Activated CD8-positive, alpha-beta memory T cell treated with anti-CD3 and anti-CD28 coated beads, Interleukin-2, amount 10 ng/mL, durations not matched to agents 7 days and 5 days (primary cell): ENCODE measurements around the gene TAF4. TPM values are rescaled to one million over a fixed set of nuclear protein-coding genes. Genes with fewer than 3 reads are reported as not detected.
"Not testable (repeated sequence)": the region's sequence is repeated elsewhere in the genome, so short reads cannot be mapped to it uniquely, and the experiment has no call there.

Experiments
- ATAC-seq: fragments of 150-1000 bp; cut with Tn5 transposase; one replicate; pipeline ENCODE4 v1.10.0; 2021; ENCODE audit warnings: moderate library complexity
- CTCF ChIA-PET: fragments of 350-600 bp; sonication (Branson Sonifier 250); formaldehyde crosslinking; loops from one replicate; lab custom pipeline; 2021; ENCODE audit warnings: antibody characterized with exemption; lab: Charles Lee
- DNase-seq: peaks from one replicate; pipeline ENCODE4 v3.0.0-alpha.2; 2020
- H3K27ac Mint-ChIP-seq: one replicate; pipeline ENCODE4 v1.8.0; 2021; ENCODE audit warnings: mild to moderate bottlenecking, mixed read lengths
- H3K27me3 Mint-ChIP-seq: one replicate; pipeline ENCODE4 v1.8.0; 2021; ENCODE audit warnings: mixed read lengths
- H3K36me3 Mint-ChIP-seq: one replicate; pipeline ENCODE4 v1.8.0; 2021; ENCODE audit warnings: mild to moderate bottlenecking, mixed read lengths
- H3K4me1 Mint-ChIP-seq: one replicate; pipeline ENCODE4 v1.8.0; 2021; ENCODE audit warnings: mixed read lengths
- H3K4me3 Mint-ChIP-seq: one replicate; pipeline ENCODE4 v1.8.0; 2021; ENCODE audit warnings: mild to moderate bottlenecking, moderate library complexity, mixed read lengths
- H3K9me3 Mint-ChIP-seq: one replicate; pipeline ENCODE4 v1.8.0; 2022; ENCODE audit warnings: low read depth, mixed read lengths
- total RNA-seq, 2 experiments: library from RNA; stranded (reverse); gene quantifications; one replicate each; pipeline ENCODE4 v1.2.3, GENCODE V29; 2021

Gene TAF4
- total RNA-seq, 2 experiments from 2014 or later = 21.1 to 24.2 TPM

DNA sequence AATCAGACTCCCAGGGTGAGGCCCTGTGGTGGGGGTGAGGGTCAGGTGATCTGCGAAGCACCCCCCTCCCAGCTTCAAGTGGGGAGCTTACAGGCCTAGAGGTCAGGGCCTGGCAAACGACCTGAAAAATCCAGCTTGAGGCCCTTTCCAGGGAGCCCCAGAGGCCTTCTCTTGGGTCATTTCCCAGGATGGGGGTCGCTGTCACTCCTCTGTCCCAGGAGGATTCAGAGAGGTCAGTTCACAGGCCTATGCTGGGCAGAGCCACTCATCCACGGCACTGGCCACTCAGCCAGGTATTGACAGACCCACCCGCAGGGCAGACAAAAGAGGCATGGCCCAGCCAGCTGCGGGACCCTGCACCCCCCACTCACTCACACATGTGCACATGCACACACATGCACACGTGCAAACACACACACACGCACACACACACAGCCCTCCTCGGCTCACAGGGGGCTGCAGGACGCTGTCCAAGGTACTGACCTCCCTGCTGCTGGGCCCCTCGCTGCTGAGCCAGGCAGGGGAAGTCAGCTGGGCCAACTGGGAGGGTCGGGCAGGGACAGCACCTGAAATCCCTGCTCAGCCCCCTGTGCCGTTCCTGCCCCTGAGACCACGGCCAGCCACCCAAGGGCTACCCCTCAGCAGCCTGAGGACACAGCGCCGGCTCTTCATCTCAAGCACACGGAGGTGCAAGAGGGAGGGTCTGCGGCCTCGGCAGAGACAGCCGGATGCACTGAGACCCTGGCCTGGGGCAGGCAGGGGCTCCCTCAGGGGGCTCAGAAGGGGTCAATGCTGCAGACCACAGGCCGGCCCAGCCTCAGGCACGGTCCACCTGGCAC, 113.8 kb downstream of the TAF4 start:
- Mint-ChIP-seq H3K27me3 (peaks cover 17% of the 10 kb centered on the region), H3K9me3 (no peaks in the 10 kb centered on the region), H3K4me1 (no peaks in the 10 kb centered on the region), H3K36me3 (no peaks in the 10 kb centered on the region), H3K4me3 (no peak overlapping the region), H3K27ac (no peak overlapping the region)
- no peak for DNase-seq
- ATAC-seq = no peak
- CTCF ChIA-PET = no interaction called here

DNA sequence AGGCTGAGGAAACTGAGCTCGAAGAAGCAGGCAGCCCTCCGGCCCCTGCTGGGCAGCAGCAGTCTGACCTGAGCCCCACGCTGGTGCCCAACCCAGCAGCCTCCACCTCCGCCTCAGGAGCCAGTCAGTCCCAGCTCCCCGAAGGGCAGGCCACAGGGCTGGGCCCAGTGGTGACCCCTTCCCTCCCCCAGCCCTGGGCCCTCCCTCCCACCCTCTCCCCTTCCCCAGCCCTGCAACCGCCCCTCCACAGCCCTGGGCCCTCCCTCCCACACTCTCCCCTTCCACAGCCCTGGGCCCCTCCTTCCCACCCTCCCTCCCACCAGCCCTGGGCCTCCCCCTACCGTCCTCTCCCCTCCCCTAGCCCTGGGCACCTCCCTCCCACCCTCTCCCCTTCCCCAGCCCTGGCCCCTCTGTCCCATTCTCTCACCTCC, 115.0 kb downstream of the TAF4 start:
- Mint-ChIP-seq H3K27me3 (peaks cover 13% of the 10 kb centered on the region), H3K27ac (no peak overlapping the region), H3K9me3 (no peaks in the 10 kb centered on the region), H3K4me3 (no peak overlapping the region), H3K36me3 (no peaks in the 10 kb centered on the region), H3K4me1 (no peaks in the 10 kb centered on the region)
- no peak for ATAC-seq
- DNase-seq = no peak
- CTCF ChIA-PET = no interaction called here

DNA sequence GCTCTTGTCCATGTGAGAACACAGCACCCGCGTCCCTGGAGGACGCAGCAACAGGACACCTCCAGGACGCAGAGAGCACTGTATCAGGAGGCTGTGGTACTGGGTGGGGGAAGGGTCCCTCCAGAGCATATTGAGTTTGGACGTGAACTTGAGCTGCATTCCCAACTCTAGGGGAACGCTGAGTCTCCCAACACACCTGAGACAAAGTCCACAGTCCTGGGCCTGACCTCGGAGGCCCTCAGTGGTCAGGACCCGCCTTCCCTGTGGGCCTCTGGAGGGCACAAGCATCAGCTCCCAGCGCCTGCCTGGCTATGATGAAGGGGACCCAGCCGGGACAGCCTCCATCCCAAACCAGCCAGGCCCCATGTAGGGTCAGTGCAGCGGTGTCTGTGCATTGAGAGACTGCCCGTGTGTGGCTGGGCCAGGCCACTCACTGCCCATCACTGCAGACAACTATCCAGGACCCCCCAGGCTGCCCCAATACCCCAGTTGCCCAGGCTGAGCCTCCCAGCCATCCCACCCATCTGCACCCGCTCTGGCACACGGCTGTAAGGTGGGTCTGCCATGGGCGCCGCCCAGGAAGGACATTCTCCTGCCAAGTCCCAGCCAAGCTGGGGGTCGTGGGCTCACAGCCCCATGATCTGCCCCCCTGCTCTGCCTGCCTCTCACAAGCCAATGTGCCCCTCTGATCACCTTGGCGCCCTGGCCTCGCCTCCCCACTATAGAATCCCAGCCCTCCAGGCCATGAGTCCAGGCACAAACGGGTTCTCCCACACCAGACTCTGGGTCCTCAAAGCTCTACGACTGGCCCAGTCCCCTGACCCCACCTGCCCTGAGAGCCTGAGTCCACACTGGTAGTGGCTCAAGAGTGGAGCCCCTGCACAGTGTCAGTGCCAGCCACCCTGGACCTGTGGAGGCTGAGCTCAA, 115.7 kb downstream of the TAF4 start:
- Mint-ChIP-seq H3K27me3 (peaks cover 6% of the 10 kb centered on the region), H3K4me3 (no peak overlapping the region), H3K27ac (no peak overlapping the region), H3K4me1 (no peaks in the 10 kb centered on the region), H3K36me3 (no peaks in the 10 kb centered on the region), H3K9me3 (no peaks in the 10 kb centered on the region)
- DNase-seq (no peak), ATAC-seq (no peak)
- CTCF ChIA-PET = no interaction called here

DNA sequence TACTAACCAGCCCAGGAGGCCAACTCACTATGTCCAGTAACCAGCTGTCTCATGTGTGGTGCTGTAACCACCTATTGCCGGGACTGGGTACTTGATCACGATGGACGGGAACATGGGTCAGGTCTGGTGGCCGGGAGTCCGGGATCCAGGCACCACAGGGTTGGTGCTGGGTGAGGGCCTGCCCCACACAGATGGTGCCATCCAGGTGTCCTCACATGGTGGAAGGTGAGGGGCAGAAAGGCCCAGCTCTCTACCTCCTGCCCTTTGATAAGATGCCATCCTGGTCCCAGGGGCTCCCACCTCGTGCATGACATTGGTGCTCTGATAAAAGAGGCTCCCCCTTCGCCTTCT, 116.3 kb downstream of the TAF4 start:
- Mint-ChIP-seq H3K4me1 (no peaks in the 10 kb centered on the region), H3K36me3 (no peaks in the 10 kb centered on the region), H3K9me3 (no peaks in the 10 kb centered on the region), H3K4me3 (no peak overlapping the region), H3K27me3 (no peaks in the 10 kb centered on the region), H3K27ac (no peak overlapping the region)
- CTCF ChIA-PET = no interaction called here
- DNase-seq (no peak), ATAC-seq (no peak)

DNA sequence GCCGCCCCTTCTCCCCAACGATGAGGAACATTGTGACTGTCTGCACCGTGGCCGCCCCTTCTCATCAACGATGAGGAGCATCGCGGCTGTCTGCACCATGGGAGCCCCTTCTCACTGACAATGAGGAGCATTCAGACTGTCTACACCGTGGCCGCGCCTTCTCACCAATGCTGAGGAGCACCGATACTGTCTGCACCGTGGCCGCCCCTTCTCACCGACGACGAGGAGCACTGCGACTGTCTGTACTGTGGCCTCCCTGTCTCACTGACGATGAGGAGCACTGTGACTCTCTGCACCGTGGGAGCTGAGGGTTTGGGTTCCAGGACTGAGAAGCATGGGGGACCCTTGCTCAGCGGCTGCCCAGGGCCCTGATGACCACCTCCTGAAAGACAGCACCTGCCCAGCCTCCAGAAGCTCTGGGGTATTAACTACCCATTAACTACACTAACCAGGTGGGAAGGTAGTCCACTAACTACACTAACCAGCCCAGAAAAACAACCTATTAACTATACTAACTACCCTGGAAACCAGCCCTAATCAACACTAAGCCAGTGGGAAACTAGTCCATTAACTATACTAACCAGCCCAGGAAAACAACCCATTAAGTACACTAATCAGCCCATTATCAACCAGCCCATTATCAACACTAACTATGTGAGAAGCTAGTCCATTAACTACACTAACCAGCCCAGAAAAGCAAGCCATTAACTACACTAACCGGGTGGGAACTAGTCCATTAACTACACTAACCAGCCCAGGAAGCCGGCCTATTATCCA, 116.9 kb downstream of the TAF4 start:
- CTCF ChIA-PET = no interaction called here
- no peak for ATAC-seq

DNA sequence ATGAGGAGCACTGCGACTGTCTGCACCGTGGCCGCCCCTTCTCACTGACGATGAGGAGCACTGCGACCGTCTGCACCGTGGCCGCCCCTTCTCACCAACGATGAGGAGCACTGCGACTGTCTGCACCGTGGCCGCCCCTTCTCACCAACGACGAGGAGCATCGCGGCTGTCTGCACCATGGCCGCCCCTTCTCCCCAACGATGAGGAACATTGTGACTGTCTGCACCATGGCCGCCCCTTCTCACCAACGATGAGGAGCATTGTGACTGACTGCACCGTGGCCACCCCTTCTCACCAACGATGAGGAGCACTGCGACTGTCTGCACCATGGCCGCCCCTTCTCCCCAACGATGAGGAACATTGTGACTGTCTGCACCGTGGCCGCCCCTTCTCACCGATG, 117.6 kb downstream of the TAF4 start:
- H3K27ac Mint-ChIP-seq, H3K27me3 Mint-ChIP-seq, CTCF ChIA-PET, H3K9me3 Mint-ChIP-seq, DNase-seq, H3K4me1 Mint-ChIP-seq, H3K4me3 Mint-ChIP-seq, ATAC-seq, H3K36me3 Mint-ChIP-seq: not testable (repeated sequence)

More for the DNA sequence above, 116.9 kb downstream of the TAF4 start:
- no peaks in the 10 kb centered on the region for H3K9me3 Mint-ChIP-seq
- H3K4me3 Mint-ChIP-seq = no peak overlapping the region
- no peak for DNase-seq
- no peaks in the 10 kb centered on the region for H3K36me3 Mint-ChIP-seq
- no peaks in the 10 kb centered on the region for H3K4me1 Mint-ChIP-seq
- no peak overlapping the region for H3K27ac Mint-ChIP-seq
- H3K27me3 Mint-ChIP-seq = no peaks in the 10 kb centered on the region

DNA sequence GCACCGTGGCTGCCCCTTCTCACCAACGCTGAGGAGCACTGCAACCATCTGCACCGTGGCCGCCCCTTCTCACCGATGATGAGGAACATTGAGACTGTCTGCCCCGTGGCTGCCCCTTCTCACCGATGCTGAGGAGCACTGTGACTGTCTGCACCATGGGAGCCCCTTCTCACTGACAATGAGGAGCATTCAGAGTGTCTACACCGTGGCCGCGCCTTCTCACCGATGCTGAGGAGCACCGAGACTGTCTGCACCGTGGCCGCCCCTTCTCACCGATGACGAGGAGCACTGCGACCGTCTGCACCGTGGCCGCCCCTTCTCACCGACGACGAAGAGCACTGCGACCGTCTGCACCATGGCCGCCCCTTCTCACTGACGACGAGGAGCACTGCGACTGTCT, 120.2 kb downstream of the TAF4 start:
- CTCF ChIA-PET, H3K4me1 Mint-ChIP-seq, H3K27me3 Mint-ChIP-seq, H3K36me3 Mint-ChIP-seq, H3K9me3 Mint-ChIP-seq, DNase-seq, ATAC-seq, H3K4me3 Mint-ChIP-seq, H3K27ac Mint-ChIP-seq: not testable (repeated sequence)

DNA sequence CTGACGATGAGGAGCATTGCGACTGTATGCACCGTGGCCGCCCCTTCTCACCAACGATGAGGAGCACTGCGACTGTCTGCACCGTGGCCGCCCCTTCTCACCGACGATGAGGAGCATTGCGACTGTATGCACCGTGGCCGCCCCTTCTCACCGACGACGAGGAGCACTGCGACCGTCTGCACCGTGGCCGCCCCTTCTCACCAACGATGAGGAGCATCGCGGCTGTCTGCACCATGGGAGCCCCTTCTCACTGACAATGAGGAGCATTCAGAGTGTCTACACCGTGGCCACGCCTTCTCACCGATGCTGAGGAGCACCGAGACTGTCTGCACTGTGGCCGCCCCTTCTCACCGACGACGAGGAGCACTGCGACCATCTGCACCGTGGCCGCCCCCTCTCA, 120.7 kb downstream of the TAF4 start:
- ATAC-seq, H3K27ac Mint-ChIP-seq, CTCF ChIA-PET, H3K4me1 Mint-ChIP-seq, H3K27me3 Mint-ChIP-seq, H3K36me3 Mint-ChIP-seq, H3K4me3 Mint-ChIP-seq, H3K9me3 Mint-ChIP-seq, DNase-seq: not testable (repeated sequence)

DNA sequence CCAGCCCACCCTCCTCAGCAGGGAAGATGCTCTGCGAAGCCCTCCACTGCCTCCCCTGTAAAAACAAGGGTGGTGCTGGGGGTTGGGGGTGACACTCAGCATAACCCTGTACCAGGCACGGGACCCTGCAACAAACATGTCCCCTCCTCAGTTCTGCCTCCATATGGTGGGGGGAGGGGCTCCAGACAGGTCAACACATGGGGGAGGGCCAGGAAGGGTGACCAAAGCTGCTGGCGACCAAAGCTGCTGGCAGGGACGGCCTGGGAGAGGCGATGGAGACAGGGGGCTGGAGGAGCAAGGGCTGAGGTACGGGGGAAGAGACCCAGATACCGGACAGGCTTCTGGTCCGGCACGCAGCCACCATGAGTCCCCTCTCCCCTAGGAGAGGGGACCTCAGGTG, 123.2 kb downstream of the TAF4 start:
- Mint-ChIP-seq H3K4me3 (no peak overlapping the region), H3K27me3 (no peaks in the 10 kb centered on the region), H3K4me1 (no peaks in the 10 kb centered on the region), H3K9me3 (no peaks in the 10 kb centered on the region), H3K36me3 (no peaks in the 10 kb centered on the region), H3K27ac (no peak overlapping the region)
- CTCF ChIA-PET = no interaction called here
- ATAC-seq (no peak), DNase-seq (no peak)

DNA sequence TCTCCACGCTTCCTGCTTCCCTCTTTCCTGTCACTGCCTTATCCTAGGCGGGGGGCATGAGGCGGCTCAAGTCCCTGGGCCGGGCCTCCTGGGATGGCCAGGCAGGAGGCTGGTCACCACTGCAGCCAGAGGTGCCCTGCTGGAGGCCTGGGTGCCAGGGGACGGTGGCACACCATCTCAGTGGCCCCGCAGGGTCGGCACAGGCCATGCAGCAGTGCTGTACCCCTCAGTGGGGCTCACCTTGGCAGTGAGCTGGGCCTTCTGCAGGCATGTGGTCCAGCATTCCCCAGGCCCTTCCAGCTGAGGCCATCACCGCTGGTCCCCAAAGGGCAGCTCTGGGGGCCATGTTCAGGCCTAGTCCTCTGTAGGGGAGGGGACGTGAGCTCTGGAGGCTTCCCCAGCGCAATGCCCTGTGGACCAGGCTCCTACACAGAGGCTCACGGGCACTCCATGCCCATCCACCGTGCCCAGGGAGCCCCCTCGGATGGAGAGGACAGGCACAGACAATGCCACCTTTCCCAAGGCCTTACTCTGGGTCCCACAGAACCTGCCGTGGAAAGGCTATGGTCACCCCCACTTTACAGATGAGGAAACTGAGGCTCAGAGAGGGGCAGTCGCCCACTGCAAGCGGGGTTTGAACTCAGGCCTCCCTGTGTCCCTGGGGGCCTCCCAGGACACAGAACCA, 123.8 kb downstream of the TAF4 start:
- H3K4me1 Mint-ChIP-seq = no peaks in the 10 kb centered on the region
- H3K36me3 Mint-ChIP-seq = no peaks in the 10 kb centered on the region
- H3K4me3 Mint-ChIP-seq = no peak overlapping the region
- H3K27me3 Mint-ChIP-seq = no peaks in the 10 kb centered on the region
- H3K27ac Mint-ChIP-seq = no peak overlapping the region
- no peaks in the 10 kb centered on the region for H3K9me3 Mint-ChIP-seq
- DNase-seq (no peak), ATAC-seq (no peak)
- CTCF ChIA-PET = no interaction called here

DNA sequence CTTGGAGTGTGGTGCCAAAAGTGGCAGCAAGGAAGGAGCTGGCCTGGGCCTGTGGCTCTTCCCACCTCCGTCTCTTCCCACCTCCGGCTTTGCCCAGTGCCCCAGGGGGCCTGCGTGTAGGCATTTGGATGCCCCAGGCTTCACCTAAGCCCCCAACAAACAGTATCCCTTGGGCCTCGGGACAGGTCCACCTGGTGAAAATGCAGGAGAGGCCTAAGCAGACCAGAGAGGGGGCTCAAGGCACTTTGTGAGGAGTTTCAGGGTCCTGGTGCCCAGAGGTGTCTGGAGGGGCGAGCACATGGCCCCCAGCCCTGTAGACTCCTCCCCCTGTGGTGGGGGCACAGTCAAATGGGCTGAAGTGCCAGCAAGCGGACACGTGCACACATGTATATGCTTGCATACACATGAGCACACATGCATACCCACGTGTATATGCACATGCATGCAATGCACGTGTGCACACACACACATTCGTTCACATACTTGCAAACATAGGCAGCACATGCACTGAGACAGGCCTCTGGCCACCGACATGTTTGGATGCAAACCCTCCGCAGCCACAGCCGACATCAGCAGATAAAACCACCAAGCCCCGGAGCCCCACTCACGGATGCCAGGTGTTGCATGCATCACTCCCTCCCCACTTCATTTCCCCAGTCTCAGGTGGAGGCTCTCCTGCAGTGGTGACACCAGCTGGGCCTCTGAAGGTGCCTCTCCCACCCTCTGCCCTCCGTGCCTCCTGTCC, 124.5 kb downstream of the TAF4 start:
- no peaks in the 10 kb centered on the region for H3K9me3 Mint-ChIP-seq
- DNase-seq (no peak), ATAC-seq (no peak)
- no peaks in the 10 kb centered on the region for H3K27me3 Mint-ChIP-seq
- CTCF ChIA-PET = no interaction called here
- no peaks in the 10 kb centered on the region for H3K4me1 Mint-ChIP-seq
- H3K36me3 Mint-ChIP-seq = no peaks in the 10 kb centered on the region
- no peak overlapping the region for H3K4me3 Mint-ChIP-seq
- H3K27ac Mint-ChIP-seq = no peak overlapping the region

DNA sequence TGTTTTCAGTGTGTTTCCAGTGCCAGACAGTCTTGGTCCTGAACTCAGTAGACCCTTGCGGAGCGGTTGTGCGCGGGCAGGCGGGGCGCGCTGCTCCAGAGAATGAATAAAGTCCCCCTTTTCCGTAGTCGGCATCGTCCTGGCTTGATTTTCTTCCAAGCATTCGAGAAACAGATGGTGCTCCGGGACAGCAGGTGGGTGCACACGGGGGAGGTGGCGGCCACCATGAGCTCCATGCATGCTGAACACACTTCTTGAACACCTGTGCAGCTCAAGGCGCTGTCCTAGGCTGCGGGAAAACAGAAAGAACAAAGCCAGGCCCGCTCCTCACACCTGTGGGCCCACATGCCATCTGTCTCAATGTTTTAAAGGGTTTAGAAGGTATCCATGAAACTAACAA, 125.2 kb downstream of the TAF4 start:
- no peaks in the 10 kb centered on the region for H3K9me3 Mint-ChIP-seq
- DNase-seq (no peak), ATAC-seq (no peak)
- CTCF ChIA-PET = no interaction called here
- no peaks in the 10 kb centered on the region for H3K27me3 Mint-ChIP-seq
- H3K27ac Mint-ChIP-seq = no peak overlapping the region
- H3K36me3 Mint-ChIP-seq = no peaks in the 10 kb centered on the region
- no peak overlapping the region for H3K4me3 Mint-ChIP-seq
- H3K4me1 Mint-ChIP-seq = no peaks in the 10 kb centered on the region
